Measurements from ENCODE around the gene RIMOC1. TPM values are rescaled to one million over a fixed set of nuclear protein-coding genes. Genes with fewer than 3 reads are reported as not detected.
A peak's percentile ranks its signal among the peaks of the same experiment; 100 is the strongest.

Gene RIMOC1
- total RNA-seq, 3 donors from 2014 or later: 21.9 to 28.7 (median 27.5) TPM

DNA sequence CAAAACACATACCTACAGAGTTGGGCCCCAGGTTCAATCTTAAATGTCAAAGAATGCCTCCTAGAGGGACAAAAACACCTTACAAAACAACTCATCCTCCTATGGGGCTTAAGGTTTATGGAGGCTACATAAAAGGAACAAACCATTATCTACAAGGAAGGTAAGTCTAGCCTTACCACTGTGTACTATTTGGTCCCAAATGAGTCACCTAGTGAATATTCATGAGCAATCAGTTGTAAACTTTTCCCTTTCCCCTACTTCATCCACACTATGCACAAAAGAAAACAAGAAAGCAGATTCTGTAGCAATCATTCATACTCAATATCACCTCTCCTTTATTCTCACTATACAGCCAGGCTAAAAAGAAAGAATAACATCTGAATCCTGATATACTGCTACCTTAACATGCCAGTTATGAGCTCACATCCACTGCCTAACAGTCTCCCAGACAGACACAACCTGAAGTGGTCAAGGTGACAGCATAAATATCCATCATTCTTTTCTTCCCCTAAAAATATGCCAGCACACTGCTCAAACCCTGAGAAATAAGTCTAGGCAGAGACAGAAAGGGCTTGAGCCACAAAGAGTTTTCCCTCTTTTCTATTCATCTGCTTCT, 40.2 kb upstream of the RIMOC1 start:
- no peak for TF ChIP-seq CTCF (IDR thresholded peaks at IDR 0.05)
- intact Hi-C loops (cut with DNase I, micrococcal nuclease): no loop called here
- H3K9me3 ChIP-seq: no peaks in the 10 kb centered on the region
- DNase-seq: no peak
- H3K36me3 ChIP-seq (ENCODE audit: low read depth): no peaks in the 10 kb centered on the region
- no peaks in the 10 kb centered on the region for H3K4me1 ChIP-seq (ENCODE audit: low read depth)
- H3K4me3 ChIP-seq: no peak overlapping the region
- peak; percentile 71 for ATAC-seq

DNA sequence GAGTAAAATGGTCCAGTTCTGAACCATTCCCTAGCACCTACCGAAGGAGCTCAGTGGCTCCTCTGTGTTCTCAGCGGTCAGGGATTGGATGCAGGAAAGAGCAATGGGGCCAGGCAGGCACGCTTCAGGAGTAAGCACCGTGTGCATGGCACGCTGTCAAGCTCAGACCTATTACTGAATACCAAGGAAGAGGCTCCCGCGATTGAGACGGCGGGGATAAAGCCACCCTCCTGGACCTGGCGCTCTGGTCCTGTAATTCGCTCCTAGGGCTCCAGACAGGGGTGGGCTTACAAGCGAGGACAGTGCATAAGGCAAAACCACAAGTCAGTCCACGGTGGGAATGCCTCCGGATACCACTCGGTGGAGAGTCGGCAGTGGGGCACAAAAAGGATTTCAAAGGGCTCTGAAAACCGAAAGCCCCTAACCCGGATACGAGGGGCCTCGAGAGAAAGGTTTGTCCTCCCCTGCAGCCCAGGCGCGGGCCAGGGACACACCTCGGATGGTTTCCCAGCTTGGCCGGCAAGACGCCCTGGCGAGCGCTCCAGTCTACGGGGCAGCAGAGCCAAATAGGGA, 34.9 kb upstream of the RIMOC1 start:
- DNase-seq (peak in 2 of 3 donors; percentile 9 to 70), ATAC-seq (no peak)
- intact Hi-C loops (cut with DNase I, micrococcal nuclease): no loop called here

GRCh38 chr5:41869724-41870626, 34.2 kb upstream of the RIMOC1 start, which contains the start of gene OXCT1:
OXCT1 (minus strand) TSS chr5:41870425; CDS start chr5:41870358, 67 bp downstream.
- peak; percentile 86 to 94 (median 90) for DNase-seq
- intact Hi-C loops (cut with DNase I, micrococcal nuclease): no loop called here
- TF ChIP-seq CTCF (IDR thresholded peaks at IDR 0.05): no peak

More for the DNA sequence above, 34.9 kb upstream of the RIMOC1 start:
- Histone ChIP-seq H3K4me3 (peak overlapping the region; percentile 25), H3K36me3 (ENCODE audit: low read depth) (no peaks in the 10 kb centered on the region), H3K9me3 (no peaks in the 10 kb centered on the region), H3K4me1 (ENCODE audit: low read depth) (peaks cover 8% of the 10 kb centered on the region)
- no peak for TF ChIP-seq CTCF (IDR thresholded peaks at IDR 0.05)

DNA sequence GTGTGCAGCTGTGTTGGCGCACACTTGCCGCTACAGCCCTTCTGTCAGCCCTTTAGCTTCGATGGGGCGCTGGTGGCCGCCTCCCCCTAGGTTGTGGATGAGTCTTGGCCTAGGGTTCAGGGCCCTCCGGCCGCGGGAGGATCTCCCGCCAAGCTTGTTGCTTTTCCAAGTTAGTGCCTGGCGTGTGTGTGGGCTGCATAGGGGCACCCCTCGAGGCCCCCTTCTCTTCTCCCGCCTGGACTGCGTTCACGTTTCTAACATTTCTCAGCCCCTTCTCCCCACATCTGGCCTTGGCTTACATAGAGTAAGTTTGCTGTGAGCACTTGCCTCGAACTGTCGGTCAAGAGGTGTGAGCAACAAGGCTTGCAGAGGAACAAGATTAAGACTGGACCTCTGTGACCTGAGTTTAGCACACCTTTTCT, 33.5 kb upstream of the RIMOC1 start:
- peaks cover 8% of the 10 kb centered on the region for H3K4me1 ChIP-seq (ENCODE audit: low read depth)
- ATAC-seq (no peak), DNase-seq (no peak)
- no peaks in the 10 kb centered on the region for H3K9me3 ChIP-seq
- intact Hi-C loops (cut with DNase I, micrococcal nuclease): no loop called here
- no peaks in the 10 kb centered on the region for H3K36me3 ChIP-seq (ENCODE audit: low read depth)
- TF ChIP-seq CTCF (IDR thresholded peaks at IDR 0.05): no peak
- H3K4me3 ChIP-seq: peak overlapping the region; percentile 25

More at GRCh38 chr5:41869724-41870626, 34.2 kb upstream of the RIMOC1 start, which contains the start of gene OXCT1:
- H3K4me3 ChIP-seq: peak within 1 kb of the TSS; percentile 25
- H3K9me3 ChIP-seq: no peaks in the 10 kb centered on the region
- H3K36me3 ChIP-seq (ENCODE audit: low read depth): no peaks in the 10 kb centered on the region
- peak; percentile 95 for ATAC-seq
- H3K4me1 ChIP-seq (ENCODE audit: low read depth): peaks cover 8% of the 10 kb centered on the region

GRCh38 chr5:41871852-41872251, 32.3 kb upstream of the RIMOC1 start:
- no peak for DNase-seq
- H3K4me1 ChIP-seq (ENCODE audit: low read depth): peaks cover 8% of the 10 kb centered on the region
- H3K4me3 ChIP-seq: no peak overlapping the region
- no peaks in the 10 kb centered on the region for H3K36me3 ChIP-seq (ENCODE audit: low read depth)
- H3K9me3 ChIP-seq: no peaks in the 10 kb centered on the region
- no peak for ATAC-seq
- no peak for TF ChIP-seq CTCF (IDR thresholded peaks at IDR 0.05)
- intact Hi-C loops (cut with DNase I, micrococcal nuclease): no loop called here

All from mucosa of descending colon (tissue), 3 donors.